GM19395 (cell line): Measurements from ENCODE around the gene EXT2.

ENCODE experiments used
- ATAC-seq: cut with Tn5 transposase; IDR thresholded peaks from one replicate; pipeline ENCODE4 v1.9.1; 2021; ENCODE audit warnings: mild to moderate bottlenecking, moderate library complexity; ENCODE audit not compliant: unreplicated experiment

EXT2 gene

GRCh38 chr11:44263738-44264437 is 168.4 kb downstream of the EXT2 start:
- ATAC-seq = no peak

- no peak for ATAC-seq
Measured at GRCh38 chr11:44264438-44264749, 168.9 kb downstream of the EXT2 start.

DNA sequence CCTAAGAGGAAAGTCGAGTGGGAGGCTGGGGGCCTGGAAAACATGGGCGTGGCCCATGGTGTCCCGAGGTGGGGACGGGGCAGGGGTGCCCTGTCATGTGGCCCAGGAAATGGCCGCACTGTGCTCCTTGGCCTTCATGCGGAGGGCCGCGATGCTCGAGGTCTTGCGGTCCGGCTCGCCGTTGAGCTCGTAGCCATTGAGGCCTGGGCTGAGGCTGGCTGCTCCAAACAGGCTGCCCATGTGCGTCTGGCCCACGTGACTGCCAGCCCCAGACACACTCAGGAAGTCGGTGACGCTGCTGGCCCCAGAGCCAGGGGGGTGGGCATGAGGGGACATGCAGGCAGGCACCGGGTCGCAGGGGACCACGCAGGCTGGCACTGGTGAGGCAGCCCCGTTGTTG is 169.3 kb downstream of the EXT2 start:
- ATAC-seq = no peak

- no peak for ATAC-seq
Measured at GRCh38 chr11:44266056-44266780, 170.7 kb downstream of the EXT2 start.

- no peak for ATAC-seq
Measured at GRCh38 chr11:44267006-44267749, 171.7 kb downstream of the EXT2 start.

DNA sequence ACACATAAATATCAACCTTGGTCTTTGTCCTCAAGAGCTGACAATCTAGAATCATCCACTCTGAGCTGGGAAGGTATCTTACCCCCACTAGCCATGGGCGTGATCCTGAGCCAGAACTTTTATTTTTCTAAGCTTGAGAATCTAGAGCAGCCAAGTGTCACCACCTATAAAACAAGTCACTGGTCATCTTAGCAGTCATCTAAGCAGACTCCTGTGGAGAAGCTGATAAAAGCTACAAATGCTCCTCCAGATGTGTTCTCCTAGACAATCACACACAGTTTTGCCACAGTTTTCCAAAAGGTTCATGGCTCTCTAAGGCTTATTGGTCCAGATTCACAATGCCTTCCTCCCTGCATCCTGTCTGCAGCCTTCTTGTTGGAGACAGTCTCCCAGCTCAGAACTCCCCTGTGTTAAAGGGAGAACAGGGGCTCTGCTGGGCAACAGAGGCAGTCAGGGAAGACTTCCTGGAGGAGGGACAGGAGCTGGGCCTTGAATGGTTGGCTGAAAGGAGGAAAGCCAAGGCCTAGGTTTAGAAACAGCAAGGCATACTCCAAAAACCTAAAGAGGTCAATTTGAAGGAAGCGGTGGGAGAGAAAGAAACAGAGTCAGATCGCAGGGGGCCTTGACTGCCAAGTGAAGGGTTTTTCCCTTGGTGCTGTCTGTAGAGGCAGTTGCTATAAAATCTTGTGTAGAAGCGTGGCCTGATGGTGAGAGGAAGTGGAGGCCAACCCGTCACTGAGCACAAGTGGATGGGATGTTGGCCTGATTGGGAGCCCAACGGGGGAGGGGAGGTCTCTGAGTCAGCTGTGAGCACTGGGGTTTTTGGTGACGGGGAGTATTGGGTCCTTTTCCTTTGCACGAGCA is 172.5 kb downstream of the EXT2 start:
- ATAC-seq = no peak

- no peak for ATAC-seq
Measured at GRCh38 chr11:44268614-44269080, 173.2 kb downstream of the EXT2 start.

GRCh38 chr11:44269369-44270351 is 174.2 kb downstream of the EXT2 start:
- ATAC-seq = no peak

DNA sequence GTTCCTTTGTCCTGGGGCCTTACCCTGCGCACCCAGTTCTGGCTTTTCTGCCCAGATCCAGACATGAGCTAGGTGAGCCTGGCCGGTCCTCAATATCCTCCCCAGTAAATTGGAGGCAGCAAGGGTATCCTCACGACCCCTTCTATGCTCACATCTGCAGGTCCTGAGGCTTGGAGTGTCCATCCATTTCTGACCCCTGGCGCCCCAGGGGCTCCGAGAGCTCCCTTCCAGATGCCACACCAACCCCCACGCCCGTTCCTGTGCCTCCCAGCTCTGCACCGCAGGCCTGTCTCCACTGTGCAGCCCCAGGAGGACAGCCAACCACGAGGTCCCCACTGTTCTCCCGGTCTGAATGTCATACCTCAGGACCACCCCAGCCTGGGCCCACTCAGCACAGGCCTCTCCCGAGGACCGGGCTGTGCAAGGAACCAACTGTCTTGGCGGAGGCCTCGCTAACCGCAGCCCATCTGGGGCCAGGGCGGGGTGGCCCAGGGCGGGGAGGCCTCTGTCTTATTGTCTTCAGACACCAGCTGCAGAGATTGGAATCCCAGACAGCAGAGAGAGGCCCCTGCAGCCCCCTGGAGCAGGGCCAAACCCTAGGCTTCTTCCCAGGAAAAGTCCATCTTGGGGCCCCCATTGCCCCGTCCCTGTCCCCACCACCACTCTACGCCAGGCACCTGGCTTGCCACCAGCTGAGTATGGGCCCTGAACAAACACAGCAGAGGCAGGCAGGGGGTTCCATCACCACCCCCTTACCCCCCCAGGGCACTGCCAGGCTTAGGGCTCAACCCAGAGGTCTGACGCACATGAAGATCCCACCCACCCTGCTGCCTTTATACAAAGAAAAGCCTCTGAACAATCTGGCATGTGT is 175.2 kb downstream of the EXT2 start:
- no peak for ATAC-seq

GRCh38 chr11:44271286-44271685 is 175.8 kb downstream of the EXT2 start:
- ATAC-seq = no peak

GRCh38 chr11:44274404-44274803 is 178.9 kb downstream of the EXT2 start:
- ATAC-seq = no peak

DNA sequence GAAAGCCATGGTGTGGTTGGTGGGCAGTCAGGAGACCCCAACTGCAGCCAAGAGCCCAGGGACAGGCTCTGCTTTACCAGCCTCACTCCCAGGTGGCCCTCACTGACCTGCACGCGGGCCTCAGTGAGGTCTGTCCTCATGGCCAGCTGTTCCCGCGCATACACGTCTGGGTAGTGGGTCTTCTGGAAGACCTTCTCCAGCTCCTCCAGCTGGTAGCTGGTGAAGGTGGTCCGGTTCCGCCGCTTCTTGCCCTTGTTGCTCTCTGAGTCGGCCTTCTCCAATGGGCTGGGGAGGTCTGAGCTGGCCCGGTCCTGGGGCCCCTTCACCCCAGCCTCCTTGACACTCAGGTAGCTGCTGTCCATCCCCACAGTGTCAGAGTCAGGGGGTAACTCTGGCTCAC is 179.8 kb downstream of the EXT2 start:
- ATAC-seq = no peak

DNA sequence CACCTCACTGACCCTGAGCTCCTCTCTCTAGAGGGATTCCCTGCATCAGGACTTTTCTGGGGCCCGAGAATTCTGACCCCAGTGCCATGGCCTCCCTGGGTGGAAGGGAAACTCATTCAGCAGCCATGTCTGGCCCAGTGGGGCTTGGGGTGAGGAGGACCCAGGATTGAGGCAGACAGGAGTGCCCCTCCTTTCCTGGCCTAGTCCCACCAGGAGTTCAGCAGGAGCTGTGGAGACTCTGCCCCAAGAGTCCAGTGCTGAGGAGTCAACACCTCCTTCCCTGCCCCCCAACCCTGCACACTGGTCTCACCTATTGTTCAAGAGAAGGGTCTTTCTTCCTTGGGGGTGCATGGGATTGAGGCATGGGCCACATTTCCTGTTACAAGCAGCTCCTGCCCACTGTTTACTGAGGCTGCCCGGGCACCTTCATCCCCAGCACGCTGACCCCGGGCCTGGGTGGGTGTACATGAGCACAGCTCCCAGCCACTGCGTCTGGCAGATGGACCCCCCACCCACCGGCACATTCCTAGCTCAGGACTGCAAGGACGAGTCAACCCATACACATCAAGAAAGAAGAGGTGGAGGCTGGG is 180.6 kb downstream of the EXT2 start:
- no peak for ATAC-seq

DNA sequence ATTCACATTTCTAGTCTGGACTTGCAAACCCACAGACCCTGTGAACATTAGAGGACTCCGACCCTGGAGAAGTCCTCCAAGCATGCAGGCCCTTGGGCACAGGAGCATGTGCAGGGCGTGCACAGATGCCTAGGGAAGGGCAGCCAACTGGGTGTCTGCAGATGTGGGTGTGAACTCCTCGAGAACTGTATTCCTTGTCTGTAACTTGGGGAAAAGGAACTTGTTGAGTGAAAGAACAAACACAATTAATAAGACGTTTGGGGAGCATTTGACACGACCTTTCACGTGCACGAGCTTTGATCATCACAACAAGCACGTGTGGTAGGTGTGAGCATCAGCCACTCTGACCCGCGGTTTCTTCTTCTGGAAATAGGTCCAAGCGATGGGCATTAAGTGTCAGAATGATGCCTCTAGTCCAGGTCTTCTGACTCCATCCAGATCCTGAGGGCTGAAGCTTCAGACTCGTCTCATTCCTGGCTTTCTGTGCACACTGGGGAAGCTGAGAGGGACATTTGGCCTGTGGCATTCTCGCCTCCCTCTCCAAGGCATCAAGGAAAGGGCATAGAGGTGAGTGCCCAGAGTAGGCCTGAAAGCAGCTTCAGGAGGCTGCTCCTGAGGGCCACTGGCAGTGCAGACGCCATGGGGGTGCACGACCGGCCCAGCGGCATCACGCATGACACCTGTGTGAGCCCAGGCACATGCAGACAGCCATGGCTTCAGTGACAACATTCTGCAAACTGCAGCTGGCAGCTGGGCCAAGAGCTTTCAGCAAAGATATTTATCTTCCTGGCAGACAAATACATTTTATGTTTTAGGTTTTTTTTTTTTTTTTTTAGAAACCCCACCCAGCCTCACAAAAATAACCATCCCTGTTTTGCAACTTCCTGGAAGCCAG is 182.0 kb downstream of the EXT2 start:
- no peak for ATAC-seq

- no peak for ATAC-seq
Measured at GRCh38 chr11:44279483-44279882, 184.0 kb downstream of the EXT2 start.

DNA sequence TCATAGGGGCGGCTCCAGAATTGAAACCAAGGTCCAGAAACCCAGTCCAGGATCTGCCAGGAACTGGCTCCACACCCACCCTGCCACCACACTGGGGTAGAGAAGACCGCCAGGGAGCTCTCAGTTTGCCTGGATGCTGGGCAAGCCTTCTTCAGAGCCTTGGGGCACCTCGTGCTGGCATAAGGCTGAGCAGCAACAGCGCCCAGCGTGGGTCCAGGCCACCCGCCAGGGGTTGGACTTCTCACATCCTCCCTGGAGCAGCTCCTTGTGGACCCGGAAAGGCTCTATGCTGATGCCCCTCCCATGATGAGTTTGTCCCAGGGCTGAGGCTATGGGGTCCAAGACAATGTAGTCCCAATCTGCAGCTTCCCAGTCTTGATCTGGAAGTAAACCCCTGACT is 184.8 kb downstream of the EXT2 start:
- ATAC-seq = no peak

- no peak for ATAC-seq
Measured at GRCh38 chr11:44281151-44281550, 185.7 kb downstream of the EXT2 start.
